ENCODE results near the gene MAP4K4. TPM values are rescaled to one million over a fixed set of nuclear protein-coding genes. Genes with fewer than 3 reads are reported as not detected.
A peak's percentile ranks its signal among the peaks of the same experiment; 100 is the strongest.

MAP4K4 gene
- total and polyA plus RNA-seq, 2 of the 13 experiments (the other 11 are each of a cell fraction or from before 2014, with no cell fraction given): 105 to 264 TPM

DNA sequence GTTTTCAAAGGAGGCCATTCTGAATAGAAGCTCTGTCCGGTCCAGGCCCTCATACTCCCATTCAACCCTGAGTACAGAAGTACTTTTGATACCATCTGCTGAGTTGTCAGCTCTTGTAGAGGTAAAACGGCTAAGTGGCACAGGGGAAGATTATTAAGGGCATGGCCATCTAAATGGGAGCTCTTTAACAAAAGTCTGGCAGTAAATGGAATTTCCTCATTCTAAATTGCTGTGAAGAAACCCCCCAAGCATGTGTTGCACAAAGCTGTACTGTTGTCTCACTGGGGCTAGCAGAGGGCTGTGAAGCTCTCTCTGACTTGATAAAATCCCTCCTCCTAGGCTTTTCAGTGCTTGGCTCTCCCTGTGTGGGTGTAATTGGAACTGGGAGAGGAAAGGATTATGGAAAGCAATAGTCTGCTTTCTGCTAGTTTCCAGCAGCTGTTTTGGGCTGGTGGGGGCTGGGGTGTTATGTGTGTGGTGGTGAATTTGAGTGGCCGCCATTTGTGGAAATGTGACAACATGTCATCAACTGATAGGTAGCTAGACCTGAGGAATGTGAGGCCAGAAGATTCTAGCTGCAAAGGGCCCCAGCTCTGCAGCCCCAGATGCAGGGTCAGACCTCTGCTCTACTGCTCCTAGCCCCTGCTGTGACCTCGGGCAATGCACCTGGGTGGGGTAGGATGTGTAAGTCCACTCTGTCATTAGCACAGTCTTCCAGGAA, 65.1 kb downstream of the MAP4K4 start (continued):
- TF ChIP-seq GLI4 (CRISPR knock-in tag; IDR thresholded peaks at IDR 0.05; ENCODE audit: borderline replicate concordance) (no peak), MIXL1 (CRISPR knock-in tag; IDR thresholded peaks at IDR 0.05) (no peak), MXD4 (CRISPR knock-in tag; IDR thresholded peaks at IDR 0.05) (no peak), ZNF672 (CRISPR knock-in tag; IDR thresholded peaks at IDR 0.05) (no peak), MBD4 (IDR thresholded peaks at IDR 0.05; ENCODE audit: borderline replicate concordance, low read length) (no peak), PCBP2 (optimal IDR thresholded peaks at IDR 0.05; ENCODE audit: low read depth, low read length, poor library complexity, severe bottlenecking) (no peak), ZNF652 (CRISPR knock-in tag; IDR thresholded peaks at IDR 0.05; ENCODE audit: borderline replicate concordance, low read depth) (no peak), NONO (IDR thresholded peaks at IDR 0.05) (no peak), NONO (CRISPR knock-in tag; conservative IDR thresholded peaks at IDR 0.05) (0 out of 2 replicates have a peak, but pooled peaks have one; percentile 34), NR2F6 (IDR thresholded peaks at IDR 0.05) (no peak), NR2F6 (CRISPR knock-in tag; IDR thresholded peaks at IDR 0.05) (peak; percentile 38; the same call in 1 of the 2 replicates)
- TF ChIP-seq, protein P1, sequence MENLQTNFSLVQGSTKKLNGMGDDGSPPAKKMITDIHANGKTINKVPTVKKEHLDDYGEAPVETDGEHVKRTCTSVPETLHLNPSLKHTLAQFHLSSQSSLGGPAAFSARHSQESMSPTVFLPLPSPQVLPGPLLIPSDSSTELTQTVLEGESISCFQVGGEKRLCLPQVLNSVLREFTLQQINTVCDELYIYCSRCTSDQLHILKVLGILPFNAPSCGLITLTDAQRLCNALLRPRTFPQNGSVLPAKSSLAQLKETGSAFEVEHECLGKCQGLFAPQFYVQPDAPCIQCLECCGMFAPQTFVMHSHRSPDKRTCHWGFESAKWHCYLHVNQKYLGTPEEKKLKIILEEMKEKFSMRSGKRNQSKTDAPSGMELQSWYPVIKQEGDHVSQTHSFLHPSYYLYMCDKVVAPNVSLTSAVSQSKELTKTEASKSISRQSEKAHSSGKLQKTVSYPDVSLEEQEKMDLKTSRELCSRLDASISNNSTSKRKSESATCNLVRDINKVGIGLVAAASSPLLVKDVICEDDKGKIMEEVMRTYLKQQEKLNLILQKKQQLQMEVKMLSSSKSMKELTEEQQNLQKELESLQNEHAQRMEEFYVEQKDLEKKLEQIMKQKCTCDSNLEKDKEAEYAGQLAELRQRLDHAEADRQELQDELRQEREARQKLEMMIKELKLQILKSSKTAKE (CRISPR knock-in tag; IDR thresholded peaks at IDR 0.05; ENCODE audit: borderline replicate concordance): no peak
- TF ChIP-seq, protein P2, sequence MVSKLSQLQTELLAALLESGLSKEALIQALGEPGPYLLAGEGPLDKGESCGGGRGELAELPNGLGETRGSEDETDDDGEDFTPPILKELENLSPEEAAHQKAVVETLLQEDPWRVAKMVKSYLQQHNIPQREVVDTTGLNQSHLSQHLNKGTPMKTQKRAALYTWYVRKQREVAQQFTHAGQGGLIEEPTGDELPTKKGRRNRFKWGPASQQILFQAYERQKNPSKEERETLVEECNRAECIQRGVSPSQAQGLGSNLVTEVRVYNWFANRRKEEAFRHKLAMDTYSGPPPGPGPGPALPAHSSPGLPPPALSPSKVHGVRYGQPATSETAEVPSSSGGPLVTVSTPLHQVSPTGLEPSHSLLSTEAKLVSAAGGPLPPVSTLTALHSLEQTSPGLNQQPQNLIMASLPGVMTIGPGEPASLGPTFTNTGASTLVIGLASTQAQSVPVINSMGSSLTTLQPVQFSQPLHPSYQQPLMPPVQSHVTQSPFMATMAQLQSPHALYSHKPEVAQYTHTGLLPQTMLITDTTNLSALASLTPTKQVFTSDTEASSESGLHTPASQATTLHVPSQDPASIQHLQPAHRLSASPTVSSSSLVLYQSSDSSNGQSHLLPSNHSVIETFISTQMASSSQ (IDR thresholded peaks at IDR 0.05; ENCODE audit: low read depth): no peak
- TF ChIP-seq, protein P2 (CRISPR knock-in tag; IDR thresholded peaks at IDR 0.05; ENCODE audit: borderline replicate concordance): no peak
- TF ChIP-seq, protein P3, sequence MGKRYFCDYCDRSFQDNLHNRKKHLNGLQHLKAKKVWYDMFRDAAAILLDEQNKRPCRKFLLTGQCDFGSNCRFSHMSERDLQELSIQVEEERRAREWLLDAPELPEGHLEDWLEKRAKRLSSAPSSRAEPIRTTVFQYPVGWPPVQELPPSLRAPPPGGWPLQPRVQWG (CRISPR knock-in tag; IDR thresholded peaks at IDR 0.05; ENCODE audit: borderline replicate concordance, low read depth): no peak
- TF ChIP-seq, protein P4, sequence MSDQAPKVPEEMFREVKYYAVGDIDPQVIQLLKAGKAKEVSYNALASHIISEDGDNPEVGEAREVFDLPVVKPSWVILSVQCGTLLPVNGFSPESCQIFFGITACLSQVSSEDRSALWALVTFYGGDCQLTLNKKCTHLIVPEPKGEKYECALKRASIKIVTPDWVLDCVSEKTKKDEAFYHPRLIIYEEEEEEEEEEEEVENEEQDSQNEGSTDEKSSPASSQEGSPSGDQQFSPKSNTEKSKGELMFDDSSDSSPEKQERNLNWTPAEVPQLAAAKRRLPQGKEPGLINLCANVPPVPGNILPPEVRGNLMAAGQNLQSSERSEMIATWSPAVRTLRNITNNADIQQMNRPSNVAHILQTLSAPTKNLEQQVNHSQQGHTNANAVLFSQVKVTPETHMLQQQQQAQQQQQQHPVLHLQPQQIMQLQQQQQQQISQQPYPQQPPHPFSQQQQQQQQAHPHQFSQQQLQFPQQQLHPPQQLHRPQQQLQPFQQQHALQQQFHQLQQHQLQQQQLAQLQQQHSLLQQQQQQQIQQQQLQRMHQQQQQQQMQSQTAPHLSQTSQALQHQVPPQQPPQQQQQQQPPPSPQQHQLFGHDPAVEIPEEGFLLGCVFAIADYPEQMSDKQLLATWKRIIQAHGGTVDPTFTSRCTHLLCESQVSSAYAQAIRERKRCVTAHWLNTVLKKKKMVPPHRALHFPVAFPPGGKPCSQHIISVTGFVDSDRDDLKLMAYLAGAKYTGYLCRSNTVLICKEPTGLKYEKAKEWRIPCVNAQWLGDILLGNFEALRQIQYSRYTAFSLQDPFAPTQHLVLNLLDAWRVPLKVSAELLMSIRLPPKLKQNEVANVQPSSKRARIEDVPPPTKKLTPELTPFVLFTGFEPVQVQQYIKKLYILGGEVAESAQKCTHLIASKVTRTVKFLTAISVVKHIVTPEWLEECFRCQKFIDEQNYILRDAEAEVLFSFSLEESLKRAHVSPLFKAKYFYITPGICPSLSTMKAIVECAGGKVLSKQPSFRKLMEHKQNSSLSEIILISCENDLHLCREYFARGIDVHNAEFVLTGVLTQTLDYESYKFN (CRISPR knock-in tag; conservative IDR thresholded peaks at IDR 0.05): 0 out of 2 replicates have a peak, but pooled peaks have one; percentile 12
- TF ChIP-seq, protein P5, sequence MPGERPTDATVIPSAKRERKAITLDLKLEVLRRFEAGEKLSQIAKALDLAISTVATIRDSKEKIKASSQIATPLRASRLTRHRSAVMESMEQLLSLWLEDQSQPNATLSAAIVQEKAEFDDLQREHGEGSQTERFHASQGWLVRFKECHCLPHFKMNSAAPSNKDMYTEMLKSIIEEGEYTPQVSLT (CRISPR knock-in tag; IDR thresholded peaks at IDR 0.05; ENCODE audit: borderline replicate concordance, low read depth): no peak
- TF ChIP-seq, protein P6, sequence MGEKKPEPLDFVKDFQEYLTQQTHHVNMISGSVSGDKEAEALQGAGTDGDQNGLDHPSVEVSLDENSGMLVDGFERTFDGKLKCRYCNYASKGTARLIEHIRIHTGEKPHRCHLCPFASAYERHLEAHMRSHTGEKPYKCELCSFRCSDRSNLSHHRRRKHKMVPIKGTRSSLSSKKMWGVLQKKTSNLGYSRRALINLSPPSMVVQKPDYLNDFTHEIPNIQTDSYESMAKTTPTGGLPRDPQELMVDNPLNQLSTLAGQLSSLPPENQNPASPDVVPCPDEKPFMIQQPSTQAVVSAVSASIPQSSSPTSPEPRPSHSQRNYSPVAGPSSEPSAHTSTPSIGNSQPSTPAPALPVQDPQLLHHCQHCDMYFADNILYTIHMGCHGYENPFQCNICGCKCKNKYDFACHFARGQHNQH (CRISPR knock-in tag; IDR thresholded peaks at IDR 0.05): no peak
